Spleen (tissue), 11 donors: Measurements from ENCODE around the gene CLMP. TPM values are rescaled to one million over a fixed set of nuclear protein-coding genes. Genes with fewer than 3 reads are reported as not detected.

ENCODE experiments used
- DNase-seq: peaks from one replicate; pipeline ENCODE4 v3.0.0-alpha.2; 2020
- H3K27ac ChIP-seq, 8 donors: fragments of 200-600 bp; sonication (generic) in 7 of 8; 1 replicate in 4 of 8; 2 replicates in 4 of 8; pipeline versions ENCODE4 v1.5.0 to v1.8.0; 2016 to 2021; ENCODE audit warnings: inconsistent platforms in 4 of 8, mild to moderate bottlenecking in 4 of 8, moderate library complexity in 1 of 8
- H3K27me3 ChIP-seq, 7 donors: fragments of 200-600 bp; sonication (generic) in 6 of 7; replicated peaks in 1 of 7; 1 replicate in 4 of 7; 2 replicates in 3 of 7; pipeline versions ENCODE4 v1.5.0 to v1.8.0; 2016 to 2021; ENCODE audit warnings: inconsistent platforms in 3 of 7, mild to moderate bottlenecking in 1 of 7
- H3K36me3 ChIP-seq, 6 donors: fragments of 200-600 bp; sonication (generic) in 5 of 6; 1 replicate in 4 of 6; 2 replicates in 2 of 6; pipeline versions ENCODE4 v1.5.0 to v1.8.0; 2016 to 2021; ENCODE audit warnings: inconsistent platforms in 2 of 6
- H3K4me1 ChIP-seq, 6 donors: fragments of 200-600 bp; sonication (generic) in 5 of 6; 1 replicate in 3 of 6; 2 replicates in 3 of 6; pipeline versions ENCODE4 v1.5.0 to v1.8.0; 2016 to 2021; ENCODE audit warnings: inconsistent platforms in 3 of 6
- H3K4me3 ChIP-seq, 8 donors: fragments of 200-600 bp; sonication (generic) in 7 of 8; 1 replicate in 4 of 8; 2 replicates in 4 of 8; pipeline versions ENCODE4 v1.5.0 to v1.8.0; 2016 to 2021; ENCODE audit warnings: inconsistent platforms in 4 of 8, mild to moderate bottlenecking in 4 of 8, moderate library complexity in 2 of 8
- H3K9me3 ChIP-seq, 8 donors: fragments of 200-600 bp; sonication (generic) in 7 of 8; 1 replicate in 4 of 8; 2 replicates in 4 of 8; pipeline versions ENCODE4 v1.5.0 to v1.8.0; 2016 to 2021; ENCODE audit warnings: inconsistent platforms in 4 of 8
- CTCF ChIP-seq, 11 experiments: fragments of 200-600 bp in 7 of 11; fragments of 450-650 bp in 4 of 11; sonication (generic) in 4 of 11; IDR thresholded peaks in 8 of 11; conservative IDR thresholded peaks in 3 of 11; 1 replicate in 7 of 11; 2 replicates in 4 of 11; pipeline versions ENCODE4 v1.4.0 to v1.8.0; 2016 to 2021; ENCODE audit warnings: antibody characterized with exemption in 11 of 11, inconsistent platforms in 4 of 11, mild to moderate bottlenecking in 1 of 11
- POLR2A ChIP-seq, 3 donors: fragments of 450-650 bp; IDR thresholded peaks; one replicate each; pipeline ENCODE4 v1.5.1; 2017; ENCODE audit warnings: antibody characterized with exemption in 3 of 3, mild to moderate bottlenecking in 1 of 3
- POLR2AphosphoS5 ChIP-seq, 3 donors: sonication (generic); formaldehyde crosslinking; IDR thresholded peaks; one replicate each; pipeline ENCODE4 v1.5.1; 2017; ENCODE audit warnings: antibody characterized with exemption in 3 of 3
- WGBS, 5 donors: extraction: QIAGEN DNeasy Blood & Tissue Kit in 3 of 5; methylation state at CpG; one replicate each; pipeline versions ENCODE4 v1.1.5 to v1.1.7; 2013 to 2018; 5-methylcytosine and 5-hydroxymethylcytosine counted together
- intact Hi-C: fragments of 100-400 bp; cut with DNase I; formaldehyde crosslinking; loops from one replicate; pipeline ENCODE4 v1.15.0; 2023; ENCODE audit warnings: low total_unique reads
- polyA plus RNA-seq, 3 donors: library from polyadenylated mRNA; stranded (reverse); fragments of 200-250 nt; gene quantifications; one replicate each; pipeline ENCODE4 v1.2.1, GENCODE V29; 2013
- total RNA-seq, 7 donors: library from RNA; depleted of rRNA in 3 of 7; stranded (reverse); fragments of >200 nt in 3 of 7; fragmentation: NEBNext Ultra II Directional in 4 of 7; extraction: Animal tissue kit (Norgen Biotek cat#: 25700) in 4 of 7; gene quantifications; one replicate each; pipeline versions ENCODE4 v1.1.0 to v1.2.1, GENCODE V29; 2016 to 2021
- donor health status: healthy with polysubstance abuse.
- donor health status: DM: no; HTN: no; CAD: no; lungs with moderate emphysema.
- donor health status: DM: no; HTN: no; CAD: no.
- donor health status: Bipolar disorder and iron deficiency.
- donor health status: healthy.
- donor health status: DM: no; HTN: no; CAD: no.
- donor health status: DM: yes; HTN: yes; CAD: no.

CLMP gene
- total and polyA plus RNA-seq, 10 donors = 3.1 to 36.5 (median 13.1) TPM

- no peaks in the 10 kb centered on the region for H3K9me3 ChIP-seq
- H3K4me3 ChIP-seq = no peak overlapping the region
- H3K4me1 ChIP-seq = peaks cover 0 to 21% (median 11%) of the 10 kb centered on the region in 6 donors
- no peak for TF ChIP-seq POLR2AphosphoS5 (IDR thresholded peaks at IDR 0.05)
- TF ChIP-seq POLR2A (IDR thresholded peaks at IDR 0.05) = no peak
- no peak for TF ChIP-seq CTCF (IDR thresholded peaks at IDR 0.05 in 8 of 11, conservative IDR thresholded peaks at IDR 0.05 in 3 of 11)
- peaks cover 0 to 17% (median 0%) of the 10 kb centered on the region in 6 donors for H3K36me3 ChIP-seq
- no peak for DNase-seq
- intact Hi-C loops = no loop called here
- WGBS, 5 donors = 88 to 100% (median 94%) methylated on average over 1 of the region's 1 CpG
- H3K27me3 ChIP-seq = no peaks in the 10 kb centered on the region
- no peak overlapping the region for H3K27ac ChIP-seq
Observed at GRCh38 chr11:123080015-123080414, 115.0 kb downstream of the CLMP start.

GRCh38 chr11:123076484-123076883, 118.6 kb downstream of the CLMP start:
- 81 to 97% (median 87%) methylated on average over 2 of the region's 2 CpGs for WGBS, 5 donors
- intact Hi-C loops = no loop called here
- H3K36me3 ChIP-seq = peaks cover 0 to 37% (median 0%) of the 10 kb centered on the region in 6 donors

GRCh38 chr11:123073343-123074057, 121.5 kb downstream of the CLMP start:
- peaks cover 12 to 54% (median 31%) of the 10 kb centered on the region in 6 donors for H3K4me1 ChIP-seq
- H3K4me3 ChIP-seq = no peak overlapping the region
- intact Hi-C loops = no loop called here
- H3K9me3 ChIP-seq = no peaks in the 10 kb centered on the region
- peaks cover 0 to 37% (median 0%) of the 10 kb centered on the region in 6 donors for H3K36me3 ChIP-seq
- TF ChIP-seq CTCF (IDR thresholded peaks at IDR 0.05 in 8 of 11, conservative IDR thresholded peaks at IDR 0.05 in 3 of 11) (no peak), POLR2AphosphoS5 (IDR thresholded peaks at IDR 0.05) (peak in 1 of 3 donors; percentile 31)
- no peaks in the 10 kb centered on the region for H3K27me3 ChIP-seq
- peak overlapping the region in 2 of 8 donors; percentile 21 to 88 for H3K27ac ChIP-seq
- DNase-seq = no peak
- 90 to 94% (median 91%) methylated on average over 14 of the region's 14 CpGs for WGBS, 5 donors

More at GRCh38 chr11:123076484-123076883, 118.6 kb downstream of the CLMP start:
- Histone ChIP-seq H3K27ac (no peak overlapping the region), H3K4me3 (no peak overlapping the region), H3K4me1 (peaks cover 0 to 24% (median 6%) of the 10 kb centered on the region in 6 donors), H3K27me3 (no peaks in the 10 kb centered on the region), H3K9me3 (no peaks in the 10 kb centered on the region)
- no peak for DNase-seq
- TF ChIP-seq POLR2A (IDR thresholded peaks at IDR 0.05) (no peak), CTCF (IDR thresholded peaks at IDR 0.05 in 8 of 11, conservative IDR thresholded peaks at IDR 0.05 in 3 of 11) (no peak), POLR2AphosphoS5 (IDR thresholded peaks at IDR 0.05) (no peak)

GRCh38 chr11:123072762-123073161, 122.3 kb downstream of the CLMP start:
- DNase-seq = no peak
- Histone ChIP-seq H3K9me3 (no peaks in the 10 kb centered on the region), H3K4me3 (no peak overlapping the region), H3K27ac (peak overlapping the region in 4 of 8 donors; percentile 21 to 88 (median 60)), H3K36me3 (peaks cover 0 to 36% (median 0%) of the 10 kb centered on the region in 6 donors), H3K4me1 (peaks cover 12 to 61% (median 34%) of the 10 kb centered on the region in 6 donors), H3K27me3 (no peaks in the 10 kb centered on the region)
- intact Hi-C loops = no loop called here
- TF ChIP-seq POLR2A (IDR thresholded peaks at IDR 0.05) = no peak
- TF ChIP-seq CTCF (IDR thresholded peaks at IDR 0.05 in 8 of 11, conservative IDR thresholded peaks at IDR 0.05 in 3 of 11) = no peak
- no peak for TF ChIP-seq POLR2AphosphoS5 (IDR thresholded peaks at IDR 0.05)
